ENCODE measurements around the gene KCNH1.
A peak's percentile ranks its signal among the peaks of the same experiment; 100 is the strongest.

KCNH1 gene

DNA sequence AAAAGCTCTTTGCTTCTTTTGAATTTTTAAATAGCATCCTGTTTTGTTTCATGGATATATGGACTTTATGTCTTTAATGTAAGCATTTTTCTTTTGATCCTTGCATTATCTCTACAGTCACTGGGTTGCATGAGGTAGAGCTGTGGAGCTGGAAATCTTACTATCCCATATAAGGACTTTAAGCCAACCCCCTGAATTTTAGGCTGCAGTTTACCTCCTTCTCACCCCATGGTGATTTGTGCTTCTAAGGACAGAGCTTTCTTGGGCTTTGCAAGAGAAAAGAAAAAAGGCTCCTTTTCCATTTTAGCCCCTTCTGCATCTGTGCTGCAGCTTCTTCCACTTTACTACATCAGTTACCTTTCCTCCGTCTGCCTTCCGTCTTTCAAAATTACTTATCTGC is 431.4 kb downstream of the KCNH1 start:
- H3K9me3 Mint-ChIP-seq, result no peaks in the 10 kb centered on the region

DNA sequence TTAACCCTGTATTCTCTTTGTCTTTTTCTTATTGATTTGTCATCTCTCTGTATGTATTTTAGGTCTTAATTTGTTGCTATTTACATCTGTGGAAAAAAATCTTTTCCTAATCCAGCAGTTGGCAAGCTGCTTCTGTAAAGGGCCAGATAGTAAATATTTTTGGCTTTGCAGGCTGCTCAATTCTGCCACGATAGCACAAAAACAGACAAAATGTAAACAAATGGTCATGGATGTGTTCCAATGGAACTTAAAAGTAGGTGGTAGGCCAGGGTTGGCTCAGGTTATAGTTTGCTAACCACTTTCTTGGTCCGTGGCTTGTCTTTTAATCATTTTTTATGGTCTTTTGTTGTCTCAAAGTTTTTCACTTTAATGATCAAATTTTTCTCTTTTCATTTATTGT is 433.4 kb downstream of the KCNH1 start:
- DNase-seq, result no peak
- H3K4me3 Mint-ChIP-seq, result no peak overlapping the region
- H3K36me3 Mint-ChIP-seq, result no peaks in the 10 kb centered on the region
- ATAC-seq (replicated peaks), result no peak
- no peaks in the 10 kb centered on the region for H3K9me3 Mint-ChIP-seq
- H3K27me3 Mint-ChIP-seq, result peaks cover 0 to 4% of the 10 kb centered on the region in 2 donors
- H3K4me1 Mint-ChIP-seq, result no peaks in the 10 kb centered on the region
- H3K27ac Mint-ChIP-seq, result no peak overlapping the region

More for the DNA sequence above, 431.4 kb downstream of the KCNH1 start:
- DNase-seq, result no peak
- H3K4me1 Mint-ChIP-seq, result no peaks in the 10 kb centered on the region
- no peak for ATAC-seq (replicated peaks)
- peaks cover 0 to 4% of the 10 kb centered on the region in 2 donors for H3K27me3 Mint-ChIP-seq
- H3K36me3 Mint-ChIP-seq, result no peaks in the 10 kb centered on the region
- H3K27ac Mint-ChIP-seq, result no peak overlapping the region
- H3K4me3 Mint-ChIP-seq, result no peak overlapping the region

GRCh38 chr1:210700083-210700482 is 433.9 kb downstream of the KCNH1 start:
- Mint-ChIP-seq H3K27me3 (peaks cover 0 to 4% of the 10 kb centered on the region in 2 donors), H3K36me3 (no peaks in the 10 kb centered on the region), H3K4me3 (no peak overlapping the region), H3K27ac (no peak overlapping the region), H3K9me3 (no peaks in the 10 kb centered on the region), H3K4me1 (no peaks in the 10 kb centered on the region)
- DNase-seq (no peak), ATAC-seq (replicated peaks) (no peak)

DNA sequence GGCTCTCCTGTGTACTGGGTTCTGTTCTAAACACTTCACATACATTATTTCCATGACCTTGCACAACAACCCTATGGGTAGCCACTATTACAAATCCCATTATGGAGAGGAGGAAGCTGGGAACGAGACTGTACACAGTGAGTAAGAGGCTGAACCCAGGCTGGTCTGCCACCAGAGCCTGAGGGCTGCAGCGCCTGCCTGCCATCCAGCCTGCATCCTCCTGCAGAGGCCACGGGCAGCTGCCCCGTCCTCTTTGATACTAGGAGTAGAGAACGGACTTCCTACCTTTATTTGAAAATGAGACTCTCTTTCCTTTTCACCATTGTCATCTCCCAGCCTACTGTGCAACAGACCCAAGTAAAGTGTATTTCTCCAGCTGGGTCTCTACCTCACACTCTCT is 435.3 kb downstream of the KCNH1 start:
- Mint-ChIP-seq H3K4me3 (no peak overlapping the region), H3K9me3 (no peaks in the 10 kb centered on the region), H3K36me3 (no peaks in the 10 kb centered on the region), H3K4me1 (no peaks in the 10 kb centered on the region), H3K27ac (no peak overlapping the region), H3K27me3 (peaks cover 0 to 4% of the 10 kb centered on the region in 2 donors)
- DNase-seq (no peak), ATAC-seq (replicated peaks) (no peak)

- Mint-ChIP-seq H3K27ac (no peak overlapping the region), H3K27me3 (peaks cover 0 to 4% of the 10 kb centered on the region in 2 donors), H3K36me3 (no peaks in the 10 kb centered on the region), H3K4me3 (no peak overlapping the region), H3K4me1 (peaks cover 5 to 10% of the 10 kb centered on the region in 2 donors), H3K9me3 (no peaks in the 10 kb centered on the region)
- ATAC-seq (replicated peaks) (no peak), DNase-seq (no peak)
Observed at GRCh38 chr1:210697185-210697584, 436.8 kb downstream of the KCNH1 start.

- no peak for DNase-seq
- Mint-ChIP-seq H3K36me3 (no peaks in the 10 kb centered on the region), H3K27me3 (peaks cover 0 to 4% of the 10 kb centered on the region in 2 donors), H3K4me3 (no peak overlapping the region), H3K27ac (no peak overlapping the region), H3K9me3 (no peaks in the 10 kb centered on the region), H3K4me1 (peaks cover 5 to 11% of the 10 kb centered on the region in 2 donors)
- peak in 1 of 2 donors; percentile 57 for ATAC-seq (replicated peaks)
Observed at GRCh38 chr1:210696709-210697108, 437.2 kb downstream of the KCNH1 start.

DNA sequence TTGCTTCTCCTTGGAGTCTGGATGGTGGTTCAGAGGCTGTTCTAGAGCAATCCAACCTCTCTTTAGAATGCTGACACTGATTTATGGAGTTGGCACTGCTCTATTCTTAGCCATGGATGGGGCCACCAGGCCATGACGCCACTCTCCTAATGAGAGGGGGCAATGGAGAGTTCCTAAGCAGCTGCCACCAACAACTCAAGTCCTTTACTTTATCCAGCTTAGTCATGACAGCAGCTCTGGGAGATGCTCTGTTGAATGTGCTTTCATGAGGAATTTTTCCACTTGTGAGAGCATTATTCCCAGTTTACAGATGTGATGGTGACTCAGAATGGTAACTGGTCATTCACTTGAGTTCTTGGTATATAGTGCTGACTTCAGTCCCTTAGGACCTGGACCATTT is 438.9 kb downstream of the KCNH1 start:
- Mint-ChIP-seq H3K4me1 (peaks cover 5 to 11% of the 10 kb centered on the region in 2 donors), H3K36me3 (no peaks in the 10 kb centered on the region), H3K9me3 (no peaks in the 10 kb centered on the region), H3K27me3 (peaks cover 0 to 4% of the 10 kb centered on the region in 2 donors), H3K4me3 (no peak overlapping the region), H3K27ac (no peak overlapping the region)
- no peak for DNase-seq
- ATAC-seq (replicated peaks), result no peak

DNA sequence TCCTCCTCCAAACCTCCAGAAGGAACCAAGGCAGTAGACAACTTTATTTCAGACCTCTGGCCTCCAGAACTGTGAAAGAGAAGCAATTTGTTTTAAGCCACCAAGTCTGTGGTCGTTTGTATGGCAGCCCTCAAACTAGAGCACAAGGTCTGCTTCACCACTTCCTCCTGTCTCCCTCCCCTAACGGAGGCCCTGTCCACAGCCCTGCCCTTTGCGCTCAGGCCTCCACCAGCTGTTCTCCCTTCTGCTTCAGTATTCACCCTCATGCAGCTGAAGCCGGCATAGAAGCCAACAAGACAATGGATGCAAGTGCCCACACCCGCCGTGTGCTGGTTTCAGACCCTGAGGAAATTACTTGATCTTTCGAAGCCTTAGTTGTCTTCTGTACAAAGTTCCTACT is 441.2 kb downstream of the KCNH1 start:
- no peak overlapping the region for H3K27ac Mint-ChIP-seq
- no peaks in the 10 kb centered on the region for H3K9me3 Mint-ChIP-seq
- H3K4me3 Mint-ChIP-seq, result no peak overlapping the region
- peak; percentile 72 to 76 for ATAC-seq (replicated peaks)
- peak; percentile 8 for DNase-seq
- no peaks in the 10 kb centered on the region for H3K36me3 Mint-ChIP-seq
- peaks cover 5 to 11% of the 10 kb centered on the region in 2 donors for H3K4me1 Mint-ChIP-seq
- no peaks in the 10 kb centered on the region for H3K27me3 Mint-ChIP-seq

DNA sequence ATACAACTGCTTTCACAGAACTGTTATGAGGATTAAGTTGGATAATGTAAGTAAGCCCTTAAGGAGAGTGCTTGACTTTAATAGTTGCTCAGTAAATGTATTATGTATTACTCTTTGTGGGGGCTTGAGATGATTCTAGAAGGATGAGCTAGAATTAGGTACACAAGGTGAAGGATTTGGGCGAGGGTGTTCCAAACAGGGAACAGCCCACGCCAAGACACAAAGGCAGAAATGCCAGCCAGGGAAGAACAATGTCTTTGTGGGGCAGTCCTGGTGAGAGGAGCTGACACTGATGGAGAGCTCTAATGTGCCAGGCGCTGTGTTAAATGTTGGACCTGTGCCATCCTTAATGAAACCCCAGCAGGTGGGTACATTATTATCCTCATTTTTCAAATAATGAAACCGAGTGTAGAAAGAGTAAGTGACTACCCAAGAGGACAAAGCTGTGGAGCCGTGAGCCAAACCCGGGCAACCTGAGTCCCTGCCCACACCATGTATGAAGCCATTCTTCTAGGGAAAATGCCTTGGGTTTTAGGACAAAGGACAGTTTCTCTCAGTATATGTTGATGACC is 442.8 kb downstream of the KCNH1 start:
- H3K4me1 Mint-ChIP-seq, result peaks cover 5 to 11% of the 10 kb centered on the region in 2 donors
- ATAC-seq (replicated peaks) (no peak), DNase-seq (no peak)
- H3K9me3 Mint-ChIP-seq, result no peaks in the 10 kb centered on the region
- H3K27me3 Mint-ChIP-seq, result no peaks in the 10 kb centered on the region
- no peak overlapping the region for H3K4me3 Mint-ChIP-seq
- no peak overlapping the region for H3K27ac Mint-ChIP-seq
- H3K36me3 Mint-ChIP-seq, result no peaks in the 10 kb centered on the region

- no peaks in the 10 kb centered on the region for H3K27me3 Mint-ChIP-seq
- no peak overlapping the region for H3K4me3 Mint-ChIP-seq
- DNase-seq (no peak), ATAC-seq (replicated peaks) (no peak)
- H3K4me1 Mint-ChIP-seq, result peaks cover 6 to 14% of the 10 kb centered on the region in 2 donors
- no peaks in the 10 kb centered on the region for H3K36me3 Mint-ChIP-seq
- H3K27ac Mint-ChIP-seq, result no peak overlapping the region
- H3K9me3 Mint-ChIP-seq, result no peaks in the 10 kb centered on the region
Observed at GRCh38 chr1:210690236-210690635, 443.7 kb downstream of the KCNH1 start.

- Mint-ChIP-seq H3K4me1 (peaks cover 9 to 18% of the 10 kb centered on the region in 2 donors), H3K4me3 (no peak overlapping the region), H3K9me3 (no peaks in the 10 kb centered on the region), H3K27me3 (no peaks in the 10 kb centered on the region), H3K36me3 (no peaks in the 10 kb centered on the region), H3K27ac (no peak overlapping the region)
- ATAC-seq (replicated peaks) (no peak), DNase-seq (no peak)
Observed at GRCh38 chr1:210689826-210690225, 444.1 kb downstream of the KCNH1 start.

- peaks cover 18 to 28% of the 10 kb centered on the region in 2 donors for H3K4me1 Mint-ChIP-seq
- H3K4me3 Mint-ChIP-seq, result no peak overlapping the region
- no peaks in the 10 kb centered on the region for H3K27me3 Mint-ChIP-seq
- H3K9me3 Mint-ChIP-seq, result peaks cover 0 to 5% of the 10 kb centered on the region in 2 donors
- no peak for ATAC-seq (replicated peaks)
- H3K27ac Mint-ChIP-seq, result no peak overlapping the region
- peaks cover 0 to 6% of the 10 kb centered on the region in 2 donors for H3K36me3 Mint-ChIP-seq
- no peak for DNase-seq
Observed at GRCh38 chr1:210688512-210689234, 445.3 kb downstream of the KCNH1 start.

GRCh38 chr1:210687582-210688279 is 446.2 kb downstream of the KCNH1 start:
- Mint-ChIP-seq H3K27me3 (no peaks in the 10 kb centered on the region), H3K4me3 (no peak overlapping the region), H3K27ac (no peak overlapping the region), H3K36me3 (peaks cover 0 to 6% of the 10 kb centered on the region in 2 donors), H3K4me1 (peaks cover 12 to 23% of the 10 kb centered on the region in 2 donors), H3K9me3 (peaks cover 0 to 5% of the 10 kb centered on the region in 2 donors)
- ATAC-seq (replicated peaks) (no peak), DNase-seq (no peak)

DNA sequence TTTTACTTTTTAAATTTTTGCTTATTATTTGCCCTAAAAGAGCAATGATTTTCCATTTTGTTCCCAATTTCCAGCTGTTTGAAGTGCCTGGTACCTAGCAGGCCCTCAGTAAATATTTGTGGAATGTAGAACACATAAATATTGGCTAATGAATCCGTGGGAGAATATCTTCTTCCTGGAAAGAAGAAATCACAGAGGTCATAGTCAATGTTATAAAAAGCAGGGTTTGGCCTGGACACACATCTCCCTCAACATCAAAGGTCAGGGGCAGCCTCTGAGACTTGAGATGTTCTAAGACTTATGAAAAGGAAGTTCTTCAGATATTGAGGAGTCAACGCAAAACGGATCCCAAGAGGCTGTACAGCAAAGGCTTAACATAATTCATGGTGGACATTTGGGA is 447.1 kb downstream of the KCNH1 start:
- Mint-ChIP-seq H3K27me3 (no peaks in the 10 kb centered on the region), H3K4me1 (peaks cover 12 to 17% of the 10 kb centered on the region in 2 donors), H3K27ac (no peak overlapping the region), H3K36me3 (peaks cover 0 to 6% of the 10 kb centered on the region in 2 donors), H3K9me3 (peaks cover 0 to 5% of the 10 kb centered on the region in 2 donors), H3K4me3 (no peak overlapping the region)
- no peak for ATAC-seq (replicated peaks)
- no peak for DNase-seq

DNA sequence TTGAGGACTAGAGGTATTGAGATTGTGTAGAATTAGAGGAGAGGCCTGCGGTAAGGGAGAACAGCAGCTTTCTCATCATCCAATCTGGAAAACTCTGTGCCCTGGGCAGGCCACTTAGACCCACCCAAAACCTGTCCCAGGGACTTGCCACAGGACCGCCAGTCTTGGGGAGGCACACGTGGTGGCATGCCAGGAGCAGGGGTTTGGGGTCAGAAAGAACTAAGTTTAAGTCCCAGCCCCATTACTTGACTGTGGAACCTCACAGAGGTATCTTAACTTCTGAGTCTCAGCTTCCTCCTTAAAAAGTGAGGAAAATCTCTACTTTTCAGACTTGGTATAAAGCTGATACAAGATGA is 448.7 kb downstream of the KCNH1 start:
- Mint-ChIP-seq H3K36me3 (peaks cover 0 to 6% of the 10 kb centered on the region in 2 donors), H3K4me1 (peaks cover 12 to 17% of the 10 kb centered on the region in 2 donors), H3K9me3 (peaks cover 0 to 5% of the 10 kb centered on the region in 2 donors), H3K27ac (peak overlapping the region; percentile 37), H3K4me3 (no peak overlapping the region), H3K27me3 (no peaks in the 10 kb centered on the region)
- ATAC-seq (replicated peaks), result peak in 1 of 2 donors; percentile 1
- DNase-seq, result no peak
